Transverse colon (tissue), 4 donors: ENCODE data around the gene MDM2. TPM values are rescaled to one million over a fixed set of nuclear protein-coding genes. Genes with fewer than 3 reads are reported as not detected.

ENCODE experiments used
- DNase-seq: peaks from one replicate; pipeline ENCODE4 v3.0.0-alpha.2; 2019
- H3K27ac ChIP-seq, 4 donors: fragments of 200-600 bp; sonication (generic); 2 replicates each; pipeline ENCODE4 v1.5.1; 2016 to 2018; ENCODE audit warnings: inconsistent platforms in 4 of 4
- H3K27me3 ChIP-seq: fragments of 200-600 bp; sonication (generic); 2 replicates; pipeline ENCODE4 v1.5.1; 2017; ENCODE audit warnings: inconsistent platforms
- H3K36me3 ChIP-seq, 4 donors: fragments of 200-600 bp; sonication (generic); 2 replicates each; pipeline ENCODE4 v1.5.1; 2017 to 2019; ENCODE audit warnings: inconsistent platforms in 4 of 4
- H3K4me1 ChIP-seq, 4 donors: fragments of 200-600 bp; sonication (generic); 2 replicates each; pipeline ENCODE4 v1.5.1; 2017 to 2020; ENCODE audit warnings: inconsistent platforms in 4 of 4
- H3K4me3 ChIP-seq, 4 donors: fragments of 200-600 bp; sonication (generic); 1 replicate in 1 of 4; 2 replicates in 3 of 4; pipeline versions ENCODE4 v1.5.1 to v1.6.1; 2017 to 2019; ENCODE audit warnings: inconsistent platforms in 4 of 4
- H3K9me3 ChIP-seq, 2 donors: fragments of 200-600 bp; sonication (generic); 2 replicates each; pipeline ENCODE4 v1.5.1; 2017 to 2019; ENCODE audit warnings: inconsistent platforms in 2 of 2
- EP300 ChIP-seq: sonication (generic); formaldehyde crosslinking; IDR thresholded peaks from one replicate; pipeline ENCODE4 v1.6.1; 2017; ENCODE audit warnings: antibody characterized with exemption, low read depth
- POLR2A ChIP-seq: fragments of 450-650 bp; IDR thresholded peaks from one replicate; pipeline ENCODE4 v1.6.1; 2016; ENCODE audit warnings: antibody characterized with exemption, mild to moderate bottlenecking, moderate library complexity
- POLR2AphosphoS5 ChIP-seq, 3 donors: sonication (generic); formaldehyde crosslinking; IDR thresholded peaks; one replicate each; pipeline ENCODE4 v1.6.1; 2016; ENCODE audit warnings: antibody characterized with exemption in 3 of 3
- WGBS, 2 donors: methylation state at CpG; one replicate each; pipeline ENCODE4 v1.1.5; 2018; ENCODE audit warnings: low coverage in 1 of 2; 5-methylcytosine and 5-hydroxymethylcytosine counted together
- in situ Hi-C, 4 donors: fragments of 200-750 bp; cut with MboI; loops; one replicate each; pipeline versions ENCODE4 v1.15.0 to v1.15.1; 2017; ENCODE audit warnings: low sequenced_read_pairs in 3 of 4, low pct_ligation_motif_present in 1 of 4, low pct_unique_long_range_greater_than_20kb in 1 of 4
- intact Hi-C: fragments of 100-400 bp; cut with DNase I; formaldehyde crosslinking; loops from one replicate; pipeline ENCODE4 v1.15.1; 2023; ENCODE audit warnings: low total_unique reads
- total RNA-seq, 4 donors: library from RNA; depleted of rRNA; stranded (reverse); fragments of >200 nt; gene quantifications; one replicate each; pipeline ENCODE4 v1.1.0, GENCODE V29; 2016
- TF ChIP-seq, protein P1 (sequence below), 5 experiments: fragments of 200-600 bp in 3 of 5; fragments of 450-650 bp in 2 of 5; sonication (generic) in 3 of 5; IDR thresholded peaks; 1 replicate in 2 of 5; 2 replicates in 3 of 5; pipeline ENCODE4 v1.5.1; 2016 to 2017; ENCODE audit warnings: antibody characterized with exemption in 5 of 5, inconsistent platforms in 3 of 5, mild to moderate bottlenecking in 2 of 5, moderate library complexity in 1 of 5

MDM2 gene
- total RNA-seq, 4 donors from 2014 or later: 45.7 to 291 (median 220) TPM

DNA sequence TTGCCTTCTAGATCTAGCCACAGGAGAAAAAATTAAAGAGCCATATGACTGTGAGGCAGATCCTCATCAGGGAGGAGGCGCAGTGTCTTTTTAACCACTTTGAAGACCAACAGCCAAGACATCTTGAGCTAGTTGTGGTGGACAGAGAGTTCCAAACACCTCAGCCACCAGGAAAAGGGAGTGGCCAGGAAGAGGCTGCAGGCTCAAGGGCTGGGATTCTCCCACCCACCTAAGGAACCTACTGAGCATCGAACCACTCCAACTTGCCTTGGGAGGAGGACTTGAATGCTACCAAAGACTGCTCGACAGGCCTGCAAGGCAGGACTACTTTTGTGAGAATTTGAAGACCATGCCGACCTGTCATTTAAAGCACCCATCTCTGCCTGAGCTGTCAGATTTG is 14.5 kb upstream of the MDM2 start:
- Histone ChIP-seq H3K9me3 (no peaks in the 10 kb centered on the region), H3K27ac (no peak overlapping the region), H3K36me3 (no peaks in the 10 kb centered on the region), H3K4me1 (no peaks in the 10 kb centered on the region), H3K27me3 (no peaks in the 10 kb centered on the region), H3K4me3 (no peak overlapping the region)
- intact Hi-C loops: no loop called here
- 94% methylated on average over 4 of the region's 4 CpGs; no CpG with 5 or more reads in 1 of the 2 donors for whole genome bisulfite sequencing, 2 donors
- in situ Hi-C loops: no loop called here
- TF ChIP-seq, protein P1, sequence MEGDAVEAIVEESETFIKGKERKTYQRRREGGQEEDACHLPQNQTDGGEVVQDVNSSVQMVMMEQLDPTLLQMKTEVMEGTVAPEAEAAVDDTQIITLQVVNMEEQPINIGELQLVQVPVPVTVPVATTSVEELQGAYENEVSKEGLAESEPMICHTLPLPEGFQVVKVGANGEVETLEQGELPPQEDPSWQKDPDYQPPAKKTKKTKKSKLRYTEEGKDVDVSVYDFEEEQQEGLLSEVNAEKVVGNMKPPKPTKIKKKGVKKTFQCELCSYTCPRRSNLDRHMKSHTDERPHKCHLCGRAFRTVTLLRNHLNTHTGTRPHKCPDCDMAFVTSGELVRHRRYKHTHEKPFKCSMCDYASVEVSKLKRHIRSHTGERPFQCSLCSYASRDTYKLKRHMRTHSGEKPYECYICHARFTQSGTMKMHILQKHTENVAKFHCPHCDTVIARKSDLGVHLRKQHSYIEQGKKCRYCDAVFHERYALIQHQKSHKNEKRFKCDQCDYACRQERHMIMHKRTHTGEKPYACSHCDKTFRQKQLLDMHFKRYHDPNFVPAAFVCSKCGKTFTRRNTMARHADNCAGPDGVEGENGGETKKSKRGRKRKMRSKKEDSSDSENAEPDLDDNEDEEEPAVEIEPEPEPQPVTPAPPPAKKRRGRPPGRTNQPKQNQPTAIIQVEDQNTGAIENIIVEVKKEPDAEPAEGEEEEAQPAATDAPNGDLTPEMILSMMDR (IDR thresholded peaks at IDR 0.05): no peak
- no peak for TF ChIP-seq EP300
- no peak for TF ChIP-seq POLR2AphosphoS5 (IDR thresholded peaks at IDR 0.05)
- TF ChIP-seq POLR2A: no peak
- DNase-seq: no peak

DNA sequence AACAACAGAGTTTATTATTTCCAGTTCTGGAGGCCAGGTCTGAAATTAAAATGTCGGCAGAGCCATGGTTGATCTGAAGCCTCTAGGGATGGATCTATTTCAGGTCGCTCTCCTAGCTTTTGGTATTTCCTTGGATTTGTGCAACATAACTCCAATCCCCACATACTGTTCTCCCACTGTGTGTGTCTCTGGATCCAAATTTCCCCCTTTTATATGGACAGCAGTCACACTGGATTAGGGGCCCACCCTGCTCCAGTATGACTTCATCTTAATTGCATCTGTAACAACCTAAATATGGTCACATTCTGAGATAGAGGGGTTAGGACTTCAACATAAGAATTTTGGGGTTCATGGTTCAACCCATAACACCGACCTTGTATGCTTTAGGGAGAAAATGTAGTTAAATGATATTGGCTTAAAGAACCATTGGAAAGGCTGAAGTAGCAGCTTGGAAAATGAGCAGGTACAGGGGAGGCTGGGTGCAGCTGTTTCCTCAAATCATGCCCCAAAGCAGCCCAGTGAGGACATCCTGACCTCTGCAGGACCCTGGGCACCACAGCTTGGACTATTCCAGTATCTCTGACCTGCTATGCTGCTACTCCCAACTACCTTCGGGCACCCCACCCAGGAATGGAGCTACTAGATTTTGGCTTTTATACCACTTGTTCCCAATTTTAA is 13.9 kb upstream of the MDM2 start:
- no peak for DNase-seq
- no peaks in the 10 kb centered on the region for H3K27me3 ChIP-seq
- H3K9me3 ChIP-seq: no peaks in the 10 kb centered on the region
- no peak overlapping the region for H3K4me3 ChIP-seq
- no peak overlapping the region for H3K27ac ChIP-seq
- no peaks in the 10 kb centered on the region for H3K4me1 ChIP-seq
- in situ Hi-C loops (no loop called here), intact Hi-C loops (no loop called here)
- 82 to 94% methylated on average over 3 to 4 of the region's 4 CpGs for WGBS, 2 donors
- no peaks in the 10 kb centered on the region for H3K36me3 ChIP-seq
- no peak for TF ChIP-seq POLR2A
- no peak for TF ChIP-seq EP300
- no peak for TF ChIP-seq POLR2AphosphoS5 (IDR thresholded peaks at IDR 0.05)
- TF ChIP-seq, protein P1 (IDR thresholded peaks at IDR 0.05): no peak

DNA sequence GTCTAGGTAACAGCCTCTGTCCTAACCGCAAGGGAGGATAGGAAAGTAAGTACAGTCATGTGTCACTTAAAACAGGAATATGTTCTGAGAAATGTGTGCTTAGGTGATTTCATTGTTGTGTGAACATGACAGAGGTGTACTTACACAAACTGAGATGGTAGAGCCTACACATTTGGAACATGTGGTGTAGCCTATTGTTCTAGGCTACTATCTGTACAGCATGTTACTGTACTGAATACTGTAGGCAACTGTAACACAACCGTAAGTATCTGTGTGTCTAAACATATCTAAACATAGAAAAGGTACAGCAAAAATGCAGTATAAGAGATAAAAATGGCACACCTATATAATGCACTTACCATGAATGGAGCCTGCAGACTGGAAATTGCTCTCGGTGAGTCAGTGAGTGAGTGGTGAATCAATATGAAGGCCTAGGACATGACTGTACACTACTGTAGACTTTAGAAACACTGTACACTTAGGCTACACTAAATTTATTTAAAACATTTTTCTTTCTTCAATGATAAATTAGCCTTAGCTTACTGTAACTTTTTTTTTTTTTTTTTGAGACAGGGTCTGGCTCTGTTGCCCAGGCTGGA is 13.2 kb upstream of the MDM2 start:
- H3K4me1 ChIP-seq: no peaks in the 10 kb centered on the region
- TF ChIP-seq POLR2A (no peak), EP300 (no peak), POLR2AphosphoS5 (IDR thresholded peaks at IDR 0.05) (no peak)
- TF ChIP-seq, protein P1 (IDR thresholded peaks at IDR 0.05): no peak
- no peaks in the 10 kb centered on the region for H3K27me3 ChIP-seq
- intact Hi-C loops: no loop called here
- no peak overlapping the region for H3K27ac ChIP-seq
- DNase-seq: no peak
- in situ Hi-C loops: no loop called here
- H3K4me3 ChIP-seq: no peak overlapping the region
- no peaks in the 10 kb centered on the region for H3K9me3 ChIP-seq
- WGBS, 2 donors: 95 to 100% methylated on average over 2 to 3 of the region's 3 CpGs
- no peaks in the 10 kb centered on the region for H3K36me3 ChIP-seq

DNA sequence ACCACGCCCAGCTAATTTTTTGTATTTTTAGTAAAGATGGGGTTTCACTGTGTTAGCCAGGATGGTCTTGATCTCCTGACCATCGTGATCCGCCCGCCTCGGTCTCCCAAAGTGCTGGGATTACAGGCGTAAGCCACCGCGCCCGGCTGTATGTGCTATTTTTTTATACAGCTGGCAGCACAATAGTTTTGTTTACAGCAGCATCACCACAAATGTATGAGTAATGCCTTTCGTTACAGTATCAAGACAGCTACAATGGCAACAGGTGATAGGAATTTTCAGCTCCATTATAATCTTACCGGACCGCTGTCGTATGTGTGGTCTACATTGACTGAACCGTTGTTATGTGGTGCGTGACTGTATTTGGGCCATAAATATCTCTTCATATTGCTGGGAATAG is 11.6 kb upstream of the MDM2 start:
- no peak for DNase-seq
- 96% methylated on average over 11 to 15 of the region's 15 CpGs for WGBS, 2 donors
- Histone ChIP-seq H3K27ac (no peak overlapping the region), H3K36me3 (no peaks in the 10 kb centered on the region), H3K27me3 (no peaks in the 10 kb centered on the region), H3K9me3 (no peaks in the 10 kb centered on the region), H3K4me3 (no peak overlapping the region), H3K4me1 (peaks cover 0 to 6% (median 0%) of the 10 kb centered on the region in 4 donors)
- intact Hi-C loops (no loop called here), in situ Hi-C loops (no loop called here)
- TF ChIP-seq POLR2A: no peak
- no peak for TF ChIP-seq EP300
- no peak for TF ChIP-seq POLR2AphosphoS5 (IDR thresholded peaks at IDR 0.05)
- TF ChIP-seq, protein P1 (IDR thresholded peaks at IDR 0.05): no peak
